ENCODE results near the gene TMEM8B. TPM values are rescaled to one million over a fixed set of nuclear protein-coding genes. Genes with fewer than 3 reads are reported as not detected.

The TMEM8B gene
- total RNA-seq, 2 donors from 2014 or later = 10.3 TPM

GRCh38 chr9:35863583-35863982 is 34.6 kb downstream of the TMEM8B start:
- TF ChIP-seq CTCF (IDR thresholded peaks at IDR 0.05) = no peak
- Histone ChIP-seq H3K27ac (no peak overlapping the region), H3K4me1 (peaks cover 0 to 5% of the 10 kb centered on the region in 2 donors), H3K27me3 (no peaks in the 10 kb centered on the region), H3K9me3 (no peaks in the 10 kb centered on the region), H3K4me3 (no peak overlapping the region), H3K36me3 (no peaks in the 10 kb centered on the region)
- no peak for DNase-seq (ENCODE audit: low spot score)

GRCh38 chr9:35864695-35865255 is 35.7 kb downstream of the TMEM8B start:
- H3K4me3 ChIP-seq = no peak overlapping the region
- no peak overlapping the region for H3K27ac ChIP-seq
- H3K4me1 ChIP-seq = no peaks in the 10 kb centered on the region
- no peak for TF ChIP-seq CTCF (IDR thresholded peaks at IDR 0.05)
- DNase-seq (ENCODE audit: low spot score) = no peak
- no peaks in the 10 kb centered on the region for H3K36me3 ChIP-seq
- no peaks in the 10 kb centered on the region for H3K27me3 ChIP-seq
- no peaks in the 10 kb centered on the region for H3K9me3 ChIP-seq

- TF ChIP-seq CTCF (IDR thresholded peaks at IDR 0.05) = no peak
- Histone ChIP-seq H3K9me3 (no peaks in the 10 kb centered on the region), H3K27me3 (no peaks in the 10 kb centered on the region), H3K4me1 (no peaks in the 10 kb centered on the region), H3K4me3 (no peak overlapping the region), H3K36me3 (no peaks in the 10 kb centered on the region), H3K27ac (no peak overlapping the region)
- DNase-seq (ENCODE audit: low spot score) = no peak
Measured at GRCh38 chr9:35867538-35867937, 38.5 kb downstream of the TMEM8B start.

GRCh38 chr9:35868933-35869332 is 39.9 kb downstream of the TMEM8B start:
- no peak for TF ChIP-seq CTCF (IDR thresholded peaks at IDR 0.05)
- no peaks in the 10 kb centered on the region for H3K36me3 ChIP-seq
- no peak for DNase-seq (ENCODE audit: low spot score)

GRCh38 chr9:35869621-35870216 is 40.7 kb downstream of the TMEM8B start:
- TF ChIP-seq CTCF (IDR thresholded peaks at IDR 0.05) = no peak

More at GRCh38 chr9:35868933-35869332, 39.9 kb downstream of the TMEM8B start:
- Histone ChIP-seq H3K4me1 (no peaks in the 10 kb centered on the region), H3K4me3 (no peak overlapping the region), H3K9me3 (no peaks in the 10 kb centered on the region), H3K27ac (no peak overlapping the region), H3K27me3 (no peaks in the 10 kb centered on the region)

More at GRCh38 chr9:35869621-35870216, 40.7 kb downstream of the TMEM8B start:
- no peaks in the 10 kb centered on the region for H3K27me3 ChIP-seq
- DNase-seq (ENCODE audit: low spot score) = no peak
- H3K36me3 ChIP-seq = no peaks in the 10 kb centered on the region
- H3K27ac ChIP-seq = no peak overlapping the region
- H3K4me1 ChIP-seq = no peaks in the 10 kb centered on the region
- no peak overlapping the region for H3K4me3 ChIP-seq
- H3K9me3 ChIP-seq = no peaks in the 10 kb centered on the region
